ENCODE data around the gene CABCOCO1. TPM values are rescaled to one million over a fixed set of nuclear protein-coding genes. Genes with fewer than 3 reads are reported as not detected.
"Not testable (repeated sequence)": the region's sequence is repeated elsewhere in the genome, so short reads cannot be mapped to it uniquely, and the experiment has no call there.

Gene CABCOCO1
- total and polyA plus RNA-seq, 2 of the 13 experiments (the other 11 are each of a cell fraction or from before 2014, with no cell fraction given), result not detected

DNA sequence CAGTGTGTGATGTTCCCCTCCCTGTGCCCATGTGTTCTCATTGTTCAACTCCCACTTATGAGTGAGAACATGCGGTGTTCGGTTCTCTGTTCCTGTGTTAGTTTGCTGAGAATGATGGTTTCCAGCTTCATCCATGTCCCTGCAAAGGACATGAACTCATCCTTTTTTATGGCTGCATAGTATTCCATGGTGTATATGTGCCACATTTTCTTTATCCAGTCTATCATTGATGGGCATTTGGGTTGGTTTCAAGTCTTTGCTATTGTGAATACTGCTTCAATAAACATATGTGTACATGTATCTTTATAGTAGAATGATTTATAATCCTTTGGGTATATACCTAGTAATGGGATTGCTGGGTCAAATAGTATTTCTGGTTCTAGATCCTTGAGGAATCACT is 28.9 kb downstream of the CABCOCO1 start:
- H3K9ac ChIP-seq (ENCODE audit: insufficient read depth, low read depth, low read length); FAIRE-seq; H3K4me3 ChIP-seq (replicated peaks in 1 of 3; ENCODE audit: insufficient read depth in 1 of 3, low read depth in 2 of 3, low read length in 3 of 3); H3K9me3 ChIP-seq (ENCODE audit: low read length); intact Hi-C loops (cut with micrococcal nuclease; ENCODE audit: unreplicated experiment); BruUV-seq (replicated peaks); H3K27me3 ChIP-seq (ENCODE audit: control insufficient read depth in 1 of 2, insufficient read depth in 2 of 2, low read length in 2 of 2); H4K20me1 ChIP-seq (ENCODE audit: insufficient read depth, low read length); H3K4me1 ChIP-seq (ENCODE audit: insufficient read depth, low read length); POLR2A ChIA-PET; CTCF ChIA-PET (ENCODE audit: low intra/inter-chr PET ratio, low total read pairs); H3K79me2 ChIP-seq (ENCODE audit: insufficient read depth, low read length); H3K4me2 ChIP-seq (ENCODE audit: low read depth, low read length); DNase-seq (ENCODE audit: low spot score); H3K36me3 ChIP-seq (replicated peaks in 1 of 2; ENCODE audit: control insufficient read depth in 1 of 2, insufficient read depth in 2 of 2, low read length in 2 of 2); H3K27ac ChIP-seq (ENCODE audit: extremely low read length, insufficient read depth, low read length); ATAC-seq; H2AFZ ChIP-seq (ENCODE audit: low read length); in situ Hi-C loops (cut with HindIII; ENCODE audit: extremely low pct_ligation_motif_present, low pct_unique_long_range_greater_than_20kb): not testable (repeated sequence)
- WGBS (ENCODE audit: low lambda C conversion rate), result 0% methylated on average over 2 of the region's 2 CpGs

DNA sequence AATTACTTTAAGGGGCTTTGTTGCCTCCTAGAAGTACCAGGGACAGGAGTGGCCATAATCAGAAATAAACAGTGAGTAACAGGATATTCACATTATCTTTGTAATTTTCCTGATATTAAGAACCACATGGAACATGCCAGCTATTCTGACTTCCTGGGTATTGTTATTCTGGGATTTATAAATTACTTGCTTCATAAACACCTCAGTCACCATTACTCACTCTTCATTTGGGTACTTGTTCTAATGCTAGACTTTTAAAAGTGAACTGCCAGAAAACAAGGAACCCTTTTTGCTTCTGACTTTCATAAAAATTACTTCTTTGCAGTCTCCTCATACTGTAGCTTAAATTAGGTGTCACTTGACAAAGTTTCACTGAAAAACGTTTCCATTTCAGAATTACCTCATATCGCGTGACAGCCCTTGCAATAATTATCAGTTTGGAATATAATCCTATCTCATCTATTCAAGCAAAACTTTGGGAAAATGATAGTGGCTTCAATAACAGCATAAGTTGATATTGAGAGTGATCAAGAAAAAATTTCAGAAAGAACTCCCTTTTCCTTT is 29.8 kb downstream of the CABCOCO1 start:
- Histone ChIP-seq H3K9ac (ENCODE audit: insufficient read depth, low read depth, low read length) (no peak overlapping the region), H3K79me2 (ENCODE audit: insufficient read depth, low read length) (no peaks in the 10 kb centered on the region), H2AFZ (ENCODE audit: low read length) (no peak overlapping the region), H3K36me3 (replicated peaks in 1 of 2; ENCODE audit: control insufficient read depth in 1 of 2, insufficient read depth in 2 of 2, low read length in 2 of 2) (no peaks in the 10 kb centered on the region), H3K4me3 (replicated peaks in 1 of 3; ENCODE audit: insufficient read depth in 1 of 3, low read depth in 2 of 3, low read length in 3 of 3) (no peak overlapping the region), H3K27ac (ENCODE audit: extremely low read length, insufficient read depth, low read length) (no peak overlapping the region), H3K4me1 (ENCODE audit: insufficient read depth, low read length) (no peaks in the 10 kb centered on the region), H3K9me3 (ENCODE audit: low read length) (no peaks in the 10 kb centered on the region), H3K4me2 (ENCODE audit: low read depth, low read length) (no peak overlapping the region), H4K20me1 (ENCODE audit: insufficient read depth, low read length) (no peaks in the 10 kb centered on the region), H3K27me3 (ENCODE audit: control insufficient read depth in 1 of 2, insufficient read depth in 2 of 2, low read length in 2 of 2) (no peaks in the 10 kb centered on the region; a peak in 1 of 5 replicates)
- CTCF ChIA-PET (ENCODE audit: low intra/inter-chr PET ratio, low total read pairs), result no interaction called here
- FAIRE-seq, result no peak
- no peak for DNase-seq (ENCODE audit: low spot score)
- TF ChIP-seq KDM5A (IDR thresholded peaks at IDR 0.05; ENCODE audit: borderline replicate concordance, low read length) (no peak), ZNF792 (CRISPR knock-in tag; IDR thresholded peaks at IDR 0.05) (no peak), ZNF549 (CRISPR knock-in tag; IDR thresholded peaks at IDR 0.05) (no peak), ZBTB40 (IDR thresholded peaks at IDR 0.05) (no peak), ZBTB40 (CRISPR knock-in tag; IDR thresholded peaks at IDR 0.05) (no peak)
- ATAC-seq, result no peak
- BruUV-seq (replicated peaks), result no TSS peak
- 60% methylated on average over 3 of the region's 3 CpGs for WGBS (ENCODE audit: low lambda C conversion rate)
- in situ Hi-C loops (cut with HindIII; ENCODE audit: extremely low pct_ligation_motif_present, low pct_unique_long_range_greater_than_20kb) (no loop called here), intact Hi-C loops (cut with micrococcal nuclease; ENCODE audit: unreplicated experiment) (no loop called here)
- POLR2A ChIA-PET, result no interaction called here

Data from HepG2 (cell line).